ENCODE measurements around the gene TMEM11.

DNA sequence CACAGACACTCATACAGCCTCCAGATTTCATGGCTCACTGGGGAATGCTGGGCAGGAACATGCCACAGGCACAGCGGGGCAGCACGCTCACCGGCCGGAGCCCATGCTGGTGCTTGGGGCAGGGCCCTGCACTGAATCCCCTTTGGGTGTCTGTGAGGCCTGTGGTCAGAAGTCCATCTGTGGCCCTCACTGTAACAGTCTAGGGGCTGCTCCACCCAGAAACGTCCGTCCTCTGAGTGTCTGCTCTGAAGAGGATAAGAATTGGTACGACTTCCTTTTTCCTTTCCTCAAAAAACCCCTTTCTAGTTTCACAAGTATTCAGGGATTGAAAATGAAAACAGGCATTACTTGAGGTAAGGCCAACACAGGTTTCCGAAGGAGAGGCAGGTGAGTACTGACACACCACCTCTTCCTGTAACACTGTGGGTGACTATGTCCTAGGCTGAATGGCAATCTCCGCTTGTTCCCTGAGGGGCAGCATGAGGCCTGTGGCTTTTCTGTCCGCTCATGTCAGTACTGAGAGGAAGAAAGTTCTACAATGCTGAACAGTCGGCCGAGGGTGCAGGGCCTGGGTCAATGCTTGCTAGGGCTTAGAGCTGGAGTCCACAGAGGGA, 42.5 kb downstream of the TMEM11 start:
- TF ChIP-seq, protein P1, sequence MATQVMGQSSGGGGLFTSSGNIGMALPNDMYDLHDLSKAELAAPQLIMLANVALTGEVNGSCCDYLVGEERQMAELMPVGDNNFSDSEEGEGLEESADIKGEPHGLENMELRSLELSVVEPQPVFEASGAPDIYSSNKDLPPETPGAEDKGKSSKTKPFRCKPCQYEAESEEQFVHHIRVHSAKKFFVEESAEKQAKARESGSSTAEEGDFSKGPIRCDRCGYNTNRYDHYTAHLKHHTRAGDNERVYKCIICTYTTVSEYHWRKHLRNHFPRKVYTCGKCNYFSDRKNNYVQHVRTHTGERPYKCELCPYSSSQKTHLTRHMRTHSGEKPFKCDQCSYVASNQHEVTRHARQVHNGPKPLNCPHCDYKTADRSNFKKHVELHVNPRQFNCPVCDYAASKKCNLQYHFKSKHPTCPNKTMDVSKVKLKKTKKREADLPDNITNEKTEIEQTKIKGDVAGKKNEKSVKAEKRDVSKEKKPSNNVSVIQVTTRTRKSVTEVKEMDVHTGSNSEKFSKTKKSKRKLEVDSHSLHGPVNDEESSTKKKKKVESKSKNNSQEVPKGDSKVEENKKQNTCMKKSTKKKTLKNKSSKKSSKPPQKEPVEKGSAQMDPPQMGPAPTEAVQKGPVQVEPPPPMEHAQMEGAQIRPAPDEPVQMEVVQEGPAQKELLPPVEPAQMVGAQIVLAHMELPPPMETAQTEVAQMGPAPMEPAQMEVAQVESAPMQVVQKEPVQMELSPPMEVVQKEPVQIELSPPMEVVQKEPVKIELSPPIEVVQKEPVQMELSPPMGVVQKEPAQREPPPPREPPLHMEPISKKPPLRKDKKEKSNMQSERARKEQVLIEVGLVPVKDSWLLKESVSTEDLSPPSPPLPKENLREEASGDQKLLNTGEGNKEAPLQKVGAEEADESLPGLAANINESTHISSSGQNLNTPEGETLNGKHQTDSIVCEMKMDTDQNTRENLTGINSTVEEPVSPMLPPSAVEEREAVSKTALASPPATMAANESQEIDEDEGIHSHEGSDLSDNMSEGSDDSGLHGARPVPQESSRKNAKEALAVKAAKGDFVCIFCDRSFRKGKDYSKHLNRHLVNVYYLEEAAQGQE (IDR thresholded peaks at IDR 0.05): no peak
- TF ChIP-seq POLR2A (IDR thresholded peaks at IDR 0.05; ENCODE audit: low read length): no peak
- TF ChIP-seq, protein P2, sequence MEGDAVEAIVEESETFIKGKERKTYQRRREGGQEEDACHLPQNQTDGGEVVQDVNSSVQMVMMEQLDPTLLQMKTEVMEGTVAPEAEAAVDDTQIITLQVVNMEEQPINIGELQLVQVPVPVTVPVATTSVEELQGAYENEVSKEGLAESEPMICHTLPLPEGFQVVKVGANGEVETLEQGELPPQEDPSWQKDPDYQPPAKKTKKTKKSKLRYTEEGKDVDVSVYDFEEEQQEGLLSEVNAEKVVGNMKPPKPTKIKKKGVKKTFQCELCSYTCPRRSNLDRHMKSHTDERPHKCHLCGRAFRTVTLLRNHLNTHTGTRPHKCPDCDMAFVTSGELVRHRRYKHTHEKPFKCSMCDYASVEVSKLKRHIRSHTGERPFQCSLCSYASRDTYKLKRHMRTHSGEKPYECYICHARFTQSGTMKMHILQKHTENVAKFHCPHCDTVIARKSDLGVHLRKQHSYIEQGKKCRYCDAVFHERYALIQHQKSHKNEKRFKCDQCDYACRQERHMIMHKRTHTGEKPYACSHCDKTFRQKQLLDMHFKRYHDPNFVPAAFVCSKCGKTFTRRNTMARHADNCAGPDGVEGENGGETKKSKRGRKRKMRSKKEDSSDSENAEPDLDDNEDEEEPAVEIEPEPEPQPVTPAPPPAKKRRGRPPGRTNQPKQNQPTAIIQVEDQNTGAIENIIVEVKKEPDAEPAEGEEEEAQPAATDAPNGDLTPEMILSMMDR (IDR thresholded peaks at IDR 0.05): no peak
- no peak for TF ChIP-seq MAFK (IDR thresholded peaks at IDR 0.05; ENCODE audit: partially characterized antibody)
- TF ChIP-seq, protein P3, sequence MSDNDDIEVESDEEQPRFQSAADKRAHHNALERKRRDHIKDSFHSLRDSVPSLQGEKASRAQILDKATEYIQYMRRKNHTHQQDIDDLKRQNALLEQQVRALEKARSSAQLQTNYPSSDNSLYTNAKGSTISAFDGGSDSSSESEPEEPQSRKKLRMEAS (IDR thresholded peaks at IDR 0.05): no peak
- TF ChIP-seq JUN (IDR thresholded peaks at IDR 0.05): no peak
- TF ChIP-seq, protein P4, sequence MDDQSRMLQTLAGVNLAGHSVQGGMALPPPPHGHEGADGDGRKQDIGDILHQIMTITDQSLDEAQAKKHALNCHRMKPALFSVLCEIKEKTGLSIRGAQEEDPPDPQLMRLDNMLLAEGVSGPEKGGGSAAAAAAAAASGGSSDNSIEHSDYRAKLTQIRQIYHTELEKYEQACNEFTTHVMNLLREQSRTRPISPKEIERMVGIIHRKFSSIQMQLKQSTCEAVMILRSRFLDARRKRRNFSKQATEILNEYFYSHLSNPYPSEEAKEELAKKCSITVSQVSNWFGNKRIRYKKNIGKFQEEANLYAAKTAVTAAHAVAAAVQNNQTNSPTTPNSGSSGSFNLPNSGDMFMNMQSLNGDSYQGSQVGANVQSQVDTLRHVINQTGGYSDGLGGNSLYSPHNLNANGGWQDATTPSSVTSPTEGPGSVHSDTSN (IDR thresholded peaks at IDR 0.05): no peak

All from A549 (cell line).